ENCODE data around the gene C15orf39.

C15orf39 gene

GRCh38 chr15:75197062-75197630, 4.5 kb upstream of the C15orf39 start:
- no peak for DNase-seq (ENCODE audit: low spot score)

GRCh38 chr15:75198560-75199356, 2.9 kb upstream of the C15orf39 start:
- DNase-seq (ENCODE audit: low spot score), result no peak

- no peak for DNase-seq (ENCODE audit: low spot score)
Observed at GRCh38 chr15:75199357-75199940, 2.2 kb upstream of the C15orf39 start.

- no peak for DNase-seq (ENCODE audit: low spot score)
Observed at GRCh38 chr15:75200391-75200764, 1.3 kb upstream of the C15orf39 start.

GRCh38 chr15:75200765-75201615, 692 bp upstream of the C15orf39 start:
- DNase-seq (ENCODE audit: low spot score), result no peak

- DNase-seq (ENCODE audit: low spot score), result peak; percentile 79
Observed at GRCh38 chr15:75202251-75203016, 752 bp downstream of the C15orf39 start.

- no peak for DNase-seq (ENCODE audit: low spot score)
Observed at GRCh38 chr15:75203017-75203907, 1.6 kb downstream of the C15orf39 start.

GRCh38 chr15:75203908-75204263, 2.2 kb downstream of the C15orf39 start:
- no peak for DNase-seq (ENCODE audit: low spot score)

GRCh38 chr15:75204340-75205063, 2.8 kb downstream of the C15orf39 start:
- peak; percentile 90 for DNase-seq (ENCODE audit: low spot score)

- DNase-seq (ENCODE audit: low spot score), result no peak
Observed at GRCh38 chr15:75205064-75205395, 3.3 kb downstream of the C15orf39 start.

- no peak for DNase-seq (ENCODE audit: low spot score)
Observed at GRCh38 chr15:75206006-75206405, 4.3 kb downstream of the C15orf39 start.

- DNase-seq (ENCODE audit: low spot score), result no peak
Observed at GRCh38 chr15:75206803-75207617, 5.3 kb downstream of the C15orf39 start.

GRCh38 chr15:75207618-75208500, 6.2 kb downstream of the C15orf39 start:
- DNase-seq (ENCODE audit: low spot score), result no peak

- DNase-seq (ENCODE audit: low spot score), result no peak
Observed at GRCh38 chr15:75208501-75209288, 7.0 kb downstream of the C15orf39 start.

GRCh38 chr15:75209289-75209676, 7.6 kb downstream of the C15orf39 start:
- no peak for DNase-seq (ENCODE audit: low spot score)

- no peak for DNase-seq (ENCODE audit: low spot score)
Observed at GRCh38 chr15:75210811-75211230, 9.1 kb downstream of the C15orf39 start.

- no peak for DNase-seq (ENCODE audit: low spot score)
Observed at GRCh38 chr15:75211436-75212199, 9.9 kb downstream of the C15orf39 start.
